ENCODE data around the gene FARS2. TPM values are rescaled to one million over a fixed set of nuclear protein-coding genes. Genes with fewer than 3 reads are reported as not detected.

Gene FARS2
- total RNA-seq, 2 experiments from 2014 or later, result 13.8 to 14.3 TPM

GRCh38 chr6:5260111-5260620 lies 1.1 kb upstream of the FARS2 start:
- H3K36me3 ChIP-seq (ENCODE audit: insufficient read depth, low read length), result peaks cover 16% of the 10 kb centered on the region
- peaks cover 45% of the 10 kb centered on the region for H3K79me2 ChIP-seq (ENCODE audit: insufficient read depth, low read depth, low read length)
- peak overlapping the region; percentile 77 for H3K27ac ChIP-seq (ENCODE audit: low read depth, low read length, poor library complexity, severe bottlenecking)
- no peaks in the 10 kb centered on the region for H4K20me1 ChIP-seq (ENCODE audit: insufficient read depth, low read length)
- H3K4me1 ChIP-seq (ENCODE audit: insufficient read depth, low read length, poor library complexity, severe bottlenecking), result peaks cover 18% of the 10 kb centered on the region
- DNase-seq (ENCODE audit: low spot score), result peak; percentile 80
- intact Hi-C loops (cut with micrococcal nuclease; ENCODE audit: unreplicated experiment), result loop anchor here (5.0 kb wide), 1 partner anchor 118 kb away; no protein-coding TSS in a partner anchor
- H3K9me2 ChIP-seq (ENCODE audit: insufficient read depth, low read length), result no peaks in the 10 kb centered on the region
- peak overlapping the region; percentile 98 for H3K4me3 ChIP-seq (ENCODE audit: low read depth, low read length, poor library complexity, severe bottlenecking)
- BruUV-seq (replicated peaks), result no TSS peak
- TF ChIP-seq CTCF (conservative IDR thresholded peaks at IDR 0.05; ENCODE audit: low read length) (no peak), EZH2phosphoT487 (IDR thresholded peaks at IDR 0.05; ENCODE audit: borderline replicate concordance, low read depth, low read length) (no peak)
- ChIA-PET POLR2A (interaction anchor here (0.6 to 1.4 kb wide), 3 partner anchors 50 to 521 kb away, joined by 3 to 4 read pairs (median 3); no protein-coding TSS in a partner anchor), CTCF (ENCODE audit: unreplicated experiment) (interaction anchor here (0.8 kb wide), 1 partner anchor 15 kb away, joined by 3 read pairs; no protein-coding TSS in a partner anchor)
- no peaks in the 10 kb centered on the region for H3K9me3 ChIP-seq (ENCODE audit: low read length)
- H3K4me2 ChIP-seq (ENCODE audit: low read length), result peak overlapping the region; percentile 92
- peak overlapping the region; percentile 62; the same call in 1 of the 2 replicates for H2AFZ ChIP-seq (ENCODE audit: low read length)

GRCh38 chr6:5261545-5262109 lies 314 bp downstream of the FARS2 start:
- peak overlapping the region; percentile 97 for H3K4me2 ChIP-seq (ENCODE audit: low read length)
- H3K79me2 ChIP-seq (ENCODE audit: insufficient read depth, low read depth, low read length), result peaks cover 45% of the 10 kb centered on the region
- intact Hi-C loops (cut with micrococcal nuclease; ENCODE audit: unreplicated experiment), result loop anchor here (5.0 kb wide), 1 partner anchor 119 kb away; no protein-coding TSS in a partner anchor
- H4K20me1 ChIP-seq (ENCODE audit: insufficient read depth, low read length), result no peaks in the 10 kb centered on the region
- POLR2A ChIA-PET, result interaction anchor here (0.6 to 1.4 kb wide), 2 partner anchors 9 to 87 kb away, joined by 4 read pairs; no protein-coding TSS in a partner anchor
- no peaks in the 10 kb centered on the region for H3K9me2 ChIP-seq (ENCODE audit: insufficient read depth, low read length)
- CTCF ChIA-PET (ENCODE audit: unreplicated experiment), result no interaction called here
- peaks cover 18% of the 10 kb centered on the region for H3K4me1 ChIP-seq (ENCODE audit: insufficient read depth, low read length, poor library complexity, severe bottlenecking)
- peak overlapping the region; percentile 98 for H3K4me3 ChIP-seq (ENCODE audit: low read depth, low read length, poor library complexity, severe bottlenecking)
- no peak for DNase-seq (ENCODE audit: low spot score)
- H3K9me3 ChIP-seq (ENCODE audit: low read length), result no peaks in the 10 kb centered on the region
- peaks cover 13% of the 10 kb centered on the region; the same call in 1 of the 2 replicates for H3K36me3 ChIP-seq (ENCODE audit: insufficient read depth, low read length)
- H2AFZ ChIP-seq (ENCODE audit: low read length), result peak overlapping the region; percentile 92
- peak overlapping the region; percentile 77 for H3K27ac ChIP-seq (ENCODE audit: low read depth, low read length, poor library complexity, severe bottlenecking)
- BruUV-seq (replicated peaks), result TSS peak; percentile 85
- TF ChIP-seq EZH2phosphoT487 (IDR thresholded peaks at IDR 0.05; ENCODE audit: borderline replicate concordance, low read depth, low read length), result no peak
- TF ChIP-seq CTCF (conservative IDR thresholded peaks at IDR 0.05; ENCODE audit: low read length), result no peak

GRCh38 chr6:5266423-5266822 lies 5.1 kb downstream of the FARS2 start:
- Histone ChIP-seq H3K27ac (ENCODE audit: low read depth, low read length, poor library complexity, severe bottlenecking) (no peak overlapping the region), H2AFZ (ENCODE audit: low read length) (no peak overlapping the region), H3K4me1 (ENCODE audit: insufficient read depth, low read length, poor library complexity, severe bottlenecking) (peaks cover 7% of the 10 kb centered on the region), H3K9me2 (ENCODE audit: insufficient read depth, low read length) (no peaks in the 10 kb centered on the region), H4K20me1 (ENCODE audit: insufficient read depth, low read length) (no peaks in the 10 kb centered on the region), H3K4me2 (ENCODE audit: low read length) (no peak overlapping the region), H3K9me3 (ENCODE audit: low read length) (no peaks in the 10 kb centered on the region), H3K4me3 (ENCODE audit: low read depth, low read length, poor library complexity, severe bottlenecking) (no peak overlapping the region), H3K36me3 (ENCODE audit: insufficient read depth, low read length) (no peaks in the 10 kb centered on the region; the same call in 1 of the 2 replicates), H3K79me2 (ENCODE audit: insufficient read depth, low read depth, low read length) (peaks cover 30% of the 10 kb centered on the region; the same call in 1 of the 2 replicates)
- DNase-seq (ENCODE audit: low spot score), result no peak
- POLR2A ChIA-PET, result interaction anchor here (0.6 to 2.5 kb wide), 5 partner anchors 9 to 58 kb away, joined by 3 to 13 read pairs (median 4); no protein-coding TSS in a partner anchor
- CTCF ChIA-PET (ENCODE audit: unreplicated experiment), result no interaction called here
- no TSS peak for BruUV-seq (replicated peaks)
- intact Hi-C loops (cut with micrococcal nuclease; ENCODE audit: unreplicated experiment), result no loop called here
- TF ChIP-seq EZH2phosphoT487 (IDR thresholded peaks at IDR 0.05; ENCODE audit: borderline replicate concordance, low read depth, low read length) (no peak), CTCF (conservative IDR thresholded peaks at IDR 0.05; ENCODE audit: low read length) (no peak)
